T1000 (cell line): ENCODE data around the gene PHF13.

Experiments
- DNase-seq: peaks from one replicate; lab custom pipeline; 2025; ENCODE audit warnings: mixed read lengths; lab: John Stamatoyannopoulos, UW

The PHF13 gene

DNA sequence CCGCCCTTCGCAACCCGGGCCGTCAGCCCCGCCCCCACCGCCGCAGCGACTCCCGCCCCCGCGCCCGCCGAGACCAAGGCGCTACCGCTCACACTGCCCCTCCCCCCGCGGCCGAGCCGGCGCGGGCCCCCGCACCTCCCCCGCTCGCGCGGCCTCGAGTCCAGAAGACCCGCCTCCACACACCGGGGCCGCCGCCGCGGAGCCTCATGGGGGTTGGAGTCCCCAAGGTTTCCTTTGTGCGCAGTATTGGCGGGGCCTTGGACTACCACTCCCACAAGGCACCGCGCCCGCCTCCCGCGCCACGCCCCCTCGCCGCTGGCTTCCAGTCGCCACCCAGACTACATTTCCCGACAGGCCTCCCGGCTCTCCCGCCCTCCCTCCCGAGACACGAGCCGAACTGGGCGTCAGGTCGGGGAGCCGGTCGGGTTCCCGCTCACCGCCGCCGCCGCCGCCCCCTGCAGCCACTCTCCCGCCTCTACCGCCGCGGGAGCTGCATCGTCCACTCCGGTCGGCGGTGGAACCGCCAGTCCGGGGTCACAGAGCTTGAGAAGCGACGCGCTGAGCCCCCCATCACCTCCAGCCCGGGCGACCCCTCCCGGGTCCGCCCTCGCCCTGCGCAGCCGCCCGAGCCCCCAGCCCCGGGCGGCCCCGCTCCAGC, at the start of gene PHF13:
Gene PHF13, plus strand, starts transcription at position 371 of the 658 bp plus-strand sequence. CDS start 336 bp downstream, outside the sequence.
- peak; percentile 99 for DNase-seq

DNA sequence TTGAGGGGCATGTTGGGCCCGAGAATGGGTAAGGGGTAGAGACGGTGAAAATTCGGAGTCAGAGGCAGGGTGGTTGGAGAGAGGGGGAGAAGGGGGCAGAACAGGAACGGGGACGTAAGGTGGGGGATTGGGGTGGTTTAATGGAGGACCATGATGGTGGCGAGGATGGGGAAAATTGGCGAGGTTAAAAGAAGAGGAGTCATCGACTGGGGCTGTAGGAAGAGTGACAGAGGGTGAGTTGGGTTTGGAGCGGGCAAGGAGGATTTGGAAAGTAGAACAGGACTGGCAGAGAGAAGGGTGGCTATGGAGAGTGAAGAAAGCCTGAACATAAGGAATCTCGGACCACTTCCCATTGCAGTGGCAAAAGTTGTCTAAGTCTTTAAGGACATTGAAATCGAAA, 44.5 kb upstream of the PHF13 start:
- no peak for DNase-seq

- DNase-seq, result no peak
These were observed 43.4 kb upstream of the PHF13 start for GRCh38 chr1:6570100-6570499.

DNA sequence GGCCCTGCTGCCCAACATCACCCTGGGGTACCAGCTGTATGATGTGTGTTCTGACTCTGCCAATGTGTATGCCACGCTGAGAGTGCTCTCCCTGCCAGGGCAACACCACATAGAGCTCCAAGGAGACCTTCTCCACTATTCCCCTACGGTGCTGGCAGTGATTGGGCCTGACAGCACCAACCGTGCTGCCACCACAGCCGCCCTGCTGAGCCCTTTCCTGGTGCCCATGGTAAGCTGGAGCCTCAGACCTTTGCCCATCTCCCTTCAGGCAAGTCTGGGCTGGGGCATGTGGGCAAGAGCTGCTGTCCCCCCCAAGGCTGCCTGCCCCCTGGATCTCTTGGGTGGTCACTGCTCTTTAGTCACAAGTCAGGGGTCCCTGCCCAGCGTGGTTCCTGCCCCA, 42.5 kb upstream of the PHF13 start:
- DNase-seq, result no peak

- DNase-seq, result no peak
These were observed 40.7 kb upstream of the PHF13 start for GRCh38 chr1:6572653-6573383.

- DNase-seq, result no peak
These were observed 39.4 kb upstream of the PHF13 start for GRCh38 chr1:6574025-6574620.

- no peak for DNase-seq
These were observed 38.7 kb upstream of the PHF13 start for GRCh38 chr1:6574818-6575217.

GRCh38 chr1:6577831-6578525, 35.6 kb upstream of the PHF13 start:
- peak; percentile 37 for DNase-seq

DNA sequence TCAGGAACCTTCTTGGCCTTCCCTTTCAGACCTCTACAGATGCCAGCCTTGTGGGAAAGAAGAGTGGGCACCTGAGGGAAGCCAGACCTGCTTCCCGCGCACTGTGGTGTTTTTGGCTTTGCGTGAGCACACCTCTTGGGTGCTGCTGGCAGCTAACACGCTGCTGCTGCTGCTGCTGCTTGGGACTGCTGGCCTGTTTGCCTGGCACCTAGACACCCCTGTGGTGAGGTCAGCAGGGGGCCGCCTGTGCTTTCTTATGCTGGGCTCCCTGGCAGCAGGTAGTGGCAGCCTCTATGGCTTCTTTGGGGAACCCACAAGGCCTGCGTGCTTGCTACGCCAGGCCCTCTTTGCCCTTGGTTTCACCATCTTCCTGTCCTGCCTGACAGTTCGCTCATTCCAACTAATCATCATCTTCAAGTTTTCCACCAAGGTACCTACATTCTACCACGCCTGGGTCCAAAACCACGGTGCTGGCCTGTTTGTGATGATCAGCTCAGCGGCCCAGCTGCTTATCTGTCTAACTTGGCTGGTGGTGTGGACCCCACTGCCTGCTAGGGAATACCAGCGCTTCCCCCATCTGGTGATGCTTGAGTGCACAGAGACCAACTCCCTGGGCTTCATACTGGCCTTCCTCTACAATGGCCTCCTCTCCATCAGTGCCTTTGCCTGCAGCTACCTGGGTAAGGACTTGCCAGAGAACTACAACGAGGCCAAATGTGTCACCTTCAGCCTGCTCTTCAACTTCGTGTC, 34.7 kb upstream of the PHF13 start:
- no peak for DNase-seq

- DNase-seq, result peak; percentile 98
These were observed 34.0 kb upstream of the PHF13 start, which contains the start of gene ZBTB48 for GRCh38 chr1:6579374-6580118. TSS of gene ZBTB48 (plus strand) at chr1:6579994. CDS start at chr1:6580610, 616 bp downstream.

DNA sequence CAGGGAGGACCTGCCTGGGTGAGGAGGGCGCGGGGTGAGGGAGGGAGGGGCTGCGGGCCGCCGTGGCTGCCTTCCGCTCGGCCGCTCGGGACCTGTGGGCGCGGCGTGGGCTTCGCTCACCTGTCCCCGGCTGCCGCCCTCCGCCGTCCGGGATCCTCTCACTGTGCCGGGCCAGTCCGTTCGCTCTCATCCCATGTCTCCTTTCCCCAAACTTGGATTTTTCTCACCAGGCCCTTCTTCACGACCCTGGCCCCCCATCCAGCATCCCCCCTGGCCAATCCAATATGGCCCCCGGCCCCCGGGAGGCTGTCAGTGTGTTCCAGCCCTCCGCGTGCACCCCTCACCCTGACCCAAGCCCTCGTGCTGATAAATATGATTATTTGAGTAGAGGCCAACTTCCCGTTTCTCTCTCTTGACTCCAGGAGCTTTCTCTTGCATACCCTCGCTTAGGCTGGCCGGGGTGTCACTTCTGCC, 33.4 kb upstream of the PHF13 start:
- no peak for DNase-seq

DNA sequence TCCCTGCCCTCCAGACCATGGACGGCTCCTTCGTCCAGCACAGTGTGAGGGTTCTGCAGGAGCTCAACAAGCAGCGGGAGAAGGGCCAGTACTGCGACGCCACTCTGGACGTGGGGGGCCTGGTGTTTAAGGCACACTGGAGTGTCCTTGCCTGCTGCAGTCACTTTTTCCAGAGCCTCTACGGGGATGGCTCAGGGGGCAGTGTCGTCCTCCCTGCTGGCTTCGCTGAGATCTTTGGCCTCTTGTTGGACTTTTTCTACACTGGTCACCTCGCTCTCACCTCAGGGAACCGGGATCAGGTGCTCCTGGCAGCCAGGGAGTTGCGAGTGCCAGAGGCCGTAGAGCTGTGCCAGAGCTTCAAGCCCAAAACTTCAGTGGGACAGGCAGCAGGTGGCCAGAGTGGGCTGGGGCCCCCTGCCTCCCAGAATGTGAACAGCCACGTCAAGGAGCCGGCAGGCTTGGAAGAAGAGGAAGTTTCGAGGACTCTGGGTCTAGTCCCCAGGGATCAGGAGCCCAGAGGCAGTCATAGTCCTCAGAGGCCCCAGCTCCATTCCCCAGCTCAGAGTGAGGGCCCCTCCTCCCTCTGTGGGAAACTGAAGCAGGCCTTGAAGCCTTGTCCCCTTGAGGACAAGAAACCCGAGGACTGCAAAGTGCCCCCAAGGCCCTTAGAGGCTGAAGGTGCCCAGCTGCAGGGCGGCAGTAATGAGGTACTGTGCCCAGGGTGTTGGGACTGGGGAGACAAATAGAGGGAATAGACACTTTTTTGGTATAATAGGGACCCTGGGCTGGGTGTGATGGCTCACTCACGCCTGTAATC, 32.7 kb upstream of the PHF13 start:
- no peak for DNase-seq

GRCh38 chr1:6581561-6582305, 31.8 kb upstream of the PHF13 start:
- DNase-seq, result no peak

GRCh38 chr1:6582370-6582769, 31.2 kb upstream of the PHF13 start:
- no peak for DNase-seq

GRCh38 chr1:6584126-6585080, 29.1 kb upstream of the PHF13 start:
- no peak for DNase-seq

- DNase-seq, result no peak
These were observed 28.3 kb upstream of the PHF13 start for GRCh38 chr1:6585081-6585722.

- DNase-seq, result no peak
These were observed 27.7 kb upstream of the PHF13 start for GRCh38 chr1:6585841-6586240.

- DNase-seq, result no peak
These were observed 27.1 kb upstream of the PHF13 start for GRCh38 chr1:6586404-6586816.
